K562 (cell line): Measurements from ENCODE around the gene SLC4A1.

Source experiments
- CAMTA2 ChIP-seq: fragments of 250-450 bp; sonication (Bioruptor Pico); conservative IDR thresholded peaks from 2 replicates; pipeline ENCODE4 v1.5.1; 2022
- CTCF ChIP-seq, 3 experiments: IDR thresholded peaks in 2 of 3; conservative IDR thresholded peaks in 1 of 3; 2 replicates each; pipeline ENCODE4 v1.5.1; 2011 to 2012; ENCODE audit warnings: low read length in 3 of 3, mild to moderate bottlenecking in 3 of 3, control low read depth in 2 of 3, improper control_type of control experiment in 1 of 3, inconsistent platforms in 1 of 3, low read depth in 1 of 3, mixed read lengths in 1 of 3, moderate library complexity in 1 of 3; ENCODE audit not compliant: insufficient read depth in 2 of 3
- ELF4 ChIP-seq: fragments of 450-650 bp; formaldehyde crosslinking; IDR thresholded peaks from 2 replicates; pipeline ENCODE4 v1.4.0; 2022; ENCODE audit warnings: missing genetic modification characterization
- EP300 ChIP-seq: IDR thresholded peaks from 2 replicates; pipeline ENCODE4 v1.6.1; 2012; ENCODE audit warnings: low read length, improper control_type of control experiment
- FOXA1 ChIP-seq: fragments of 450-650 bp; IDR thresholded peaks from 2 replicates; pipeline ENCODE4 v1.6.1; 2016; ENCODE audit warnings: mild to moderate bottlenecking, borderline replicate concordance
- FOXO4 ChIP-seq: fragments of 450-650 bp; formaldehyde crosslinking; IDR thresholded peaks from 2 replicates; pipeline ENCODE4 v1.4.0; 2020; ENCODE audit warnings: mild to moderate bottlenecking, moderate library complexity
- GABPA ChIP-seq: fragments of 200-800 bp; sonication (Bioruptor generic); conservative IDR thresholded peaks from 2 replicates; pipeline ENCODE4 v1.6.1; 2016; ENCODE audit warnings: low read depth, missing genetic modification characterization, missing compliant biosample characterization
- GATA2 ChIP-seq: sonication (generic); formaldehyde crosslinking; IDR thresholded peaks from 2 replicates; pipeline ENCODE4 v1.4.0; 2020; ENCODE audit warnings: mild to moderate bottlenecking, missing genetic modification reagents
- MXI1 ChIP-seq: IDR thresholded peaks from 2 replicates; pipeline ENCODE4 v1.6.1; 2011; ENCODE audit warnings: low read depth, mild to moderate bottlenecking, improper control_type of control experiment, low read length
- RFX5 ChIP-seq: IDR thresholded peaks from 2 replicates; pipeline ENCODE4 v1.6.1; 2011; ENCODE audit warnings: low read depth, mild to moderate bottlenecking, improper control_type of control experiment, low read length
- SMAD3 ChIP-seq: fragments of 450-650 bp; formaldehyde crosslinking; conservative IDR thresholded peaks from 2 replicates; pipeline ENCODE4 v1.4.0; 2020; ENCODE audit warnings: mild to moderate bottlenecking
- SNRNP70 ChIP-seq: fragments of 200-400 bp; formaldehyde crosslinking; optimal IDR thresholded peaks from 2 replicates; pipeline ENCODE3; 2017; ENCODE audit warnings: low read depth, low read length
- SUPT5H ChIP-seq: fragments of 450-650 bp; IDR thresholded peaks from 2 replicates; pipeline ENCODE4 v1.6.1; 2016
- TRIM24 ChIP-seq, 2 experiments: fragments of 450-650 bp; IDR thresholded peaks; 2 replicates each; pipeline ENCODE4 v1.6.1; 2016

GRCh38 chr17:44199553-44200477, 68.1 kb downstream of the SLC4A1 start, which contains the start of gene ATXN7L3:
- TF ChIP-seq FOXO4 (CRISPR knock-in tag) (no peak), FOXA1 (no peak), CTCF (IDR thresholded peaks at IDR 0.05 in 2 of 3, conservative IDR thresholded peaks at IDR 0.05 in 1 of 3; ENCODE audit: insufficient read depth in 2 of 3, low read depth in 1 of 3, low read length in 3 of 3) (no peak), MXI1 (no peak; the same call in 1 of the 2 replicates), RFX5 (no peak), SNRNP70 (no peak), SUPT5H (no peak), SMAD3 (no peak), GATA2 (CRISPR knock-in tag) (no peak), TRIM24 (IDR thresholded peaks at IDR 0.05) (no peak), ELF4 (no peak), EP300 (no peak), CAMTA2 (no peak), GABPA (tag) (peak; percentile 92)
